Epidermal melanocyte (primary cell): ENCODE results near the gene PCDH15.
"Not testable (repeated sequence)": the region's sequence is repeated elsewhere in the genome, so short reads cannot be mapped to it uniquely, and the experiment has no call there.

ENCODE experiments used
- DNase-seq: peaks from one replicate; pipeline ENCODE4 v3.0.0; 2011; ENCODE audit warnings: low spot score; ENCODE audit not compliant: insufficient read length

The PCDH15 gene

DNA sequence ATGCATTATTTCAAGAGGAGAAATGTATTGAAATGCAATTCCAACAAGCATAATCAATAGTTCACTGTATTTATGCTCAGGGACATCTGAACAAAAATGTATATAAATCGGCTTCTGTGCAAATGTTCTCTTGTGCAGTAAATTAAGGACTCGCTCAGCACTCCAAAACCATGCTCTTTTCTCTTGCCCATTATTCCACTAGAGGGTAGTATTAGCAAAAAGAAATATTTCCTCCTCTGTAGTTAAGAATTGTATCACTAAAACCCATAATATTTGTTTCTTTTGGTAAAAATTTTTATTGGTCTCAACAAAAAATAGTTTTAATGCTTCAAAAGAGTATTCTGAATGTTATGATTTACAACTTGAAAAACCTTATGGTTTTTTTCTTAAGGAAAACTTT lies 803.1 kb downstream of the PCDH15 start:
- no peak for DNase-seq

DNA sequence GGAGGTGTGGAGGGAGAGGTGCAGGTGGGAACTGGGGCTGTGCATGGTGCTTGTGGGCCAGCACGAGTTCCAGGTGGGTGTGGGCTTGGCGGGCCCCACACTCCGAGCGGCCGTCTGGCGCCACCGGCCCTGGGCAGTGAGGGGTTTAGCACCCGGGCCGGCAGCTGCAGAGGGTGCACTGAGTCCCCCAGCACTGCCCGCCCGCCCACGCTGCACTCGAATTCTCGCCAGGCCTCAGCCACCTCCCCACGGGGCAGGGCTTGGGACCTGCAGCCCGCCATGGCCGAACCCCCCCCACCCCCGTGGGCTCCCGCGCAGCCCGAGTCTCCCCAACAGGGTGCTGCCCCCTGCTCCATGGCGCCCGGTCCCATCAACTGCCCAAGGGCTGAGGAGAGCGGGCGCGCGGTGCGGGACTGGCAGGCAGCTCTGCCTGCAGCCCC lies 810.2 kb downstream of the PCDH15 start:
- no peak for DNase-seq

DNA sequence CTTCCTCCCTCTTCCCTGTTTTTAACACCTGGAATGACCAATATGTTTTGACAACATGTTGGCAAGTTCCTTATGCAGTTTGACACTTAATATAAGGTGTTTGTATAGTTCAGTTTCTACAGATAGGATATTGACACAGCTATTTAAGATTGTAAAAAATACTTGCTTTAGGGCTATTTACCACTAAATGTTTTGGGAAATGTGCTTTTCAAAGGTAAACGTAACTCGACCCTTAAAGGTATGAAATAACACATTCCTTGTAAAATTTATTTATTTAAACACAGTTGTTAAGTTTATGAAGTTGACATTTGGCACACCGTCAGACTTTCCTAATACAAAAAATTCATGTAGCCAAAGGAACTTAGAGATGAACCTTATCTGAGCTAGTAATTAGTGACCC lies 817.6 kb downstream of the PCDH15 start:
- DNase-seq: no peak

DNA sequence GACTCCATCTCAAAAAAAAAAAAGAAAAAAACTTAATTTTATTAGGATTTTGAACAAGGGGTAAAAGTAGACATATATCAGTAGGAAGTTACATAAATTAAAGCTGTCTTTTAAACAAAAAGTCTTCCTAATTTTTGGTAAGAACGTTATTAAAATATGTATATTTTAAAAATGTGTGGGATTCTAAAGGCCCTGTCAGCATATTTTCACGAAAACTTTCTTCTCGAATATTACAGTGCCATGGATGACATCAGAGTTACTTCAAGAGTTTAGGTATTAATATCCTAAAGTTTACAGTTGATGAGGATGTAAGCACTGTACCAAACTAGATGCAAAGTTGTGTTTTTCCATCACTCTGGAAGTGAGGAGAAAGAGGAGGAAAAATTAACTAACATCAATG lies 820.8 kb downstream of the PCDH15 start:
- DNase-seq: no peak

DNA sequence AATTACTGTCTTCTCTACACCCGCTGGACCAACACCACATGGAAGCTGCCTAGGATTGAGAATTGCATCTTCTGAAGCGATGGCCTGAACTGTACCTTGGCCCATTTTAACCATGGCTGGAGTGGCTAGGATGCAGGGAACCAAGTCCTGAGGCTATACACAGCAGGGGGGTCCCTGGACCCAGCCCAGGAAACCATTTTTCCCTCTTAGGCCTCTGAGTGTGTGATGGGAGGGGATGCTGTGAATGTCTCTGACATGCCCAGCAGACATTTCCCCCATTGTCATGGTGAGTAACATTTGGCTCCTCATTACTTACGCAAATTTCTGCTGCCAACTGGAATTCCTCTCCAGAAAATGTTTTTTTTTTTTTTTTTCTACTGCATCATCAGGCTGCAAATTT lies 822.7 kb downstream of the PCDH15 start:
- DNase-seq: no peak

DNA sequence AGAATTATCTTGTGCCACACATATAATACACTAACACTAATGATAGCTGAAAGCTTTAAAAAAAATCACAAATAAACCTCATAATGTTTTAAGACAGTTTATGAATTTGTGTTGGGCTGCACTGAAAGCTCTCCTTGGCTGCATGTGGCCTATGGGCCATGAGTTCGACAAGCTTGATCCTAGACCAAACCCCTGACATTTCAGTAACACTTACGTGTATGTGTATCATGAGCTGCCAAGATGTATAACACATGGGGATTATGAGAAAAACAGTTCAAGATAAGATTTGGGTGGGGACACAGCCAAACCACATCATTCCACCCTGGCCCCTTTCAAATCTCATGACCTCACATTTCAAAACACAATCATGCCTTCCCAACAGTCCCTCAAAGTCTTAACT lies 823.8 kb downstream of the PCDH15 start:
- no peak for DNase-seq

DNA sequence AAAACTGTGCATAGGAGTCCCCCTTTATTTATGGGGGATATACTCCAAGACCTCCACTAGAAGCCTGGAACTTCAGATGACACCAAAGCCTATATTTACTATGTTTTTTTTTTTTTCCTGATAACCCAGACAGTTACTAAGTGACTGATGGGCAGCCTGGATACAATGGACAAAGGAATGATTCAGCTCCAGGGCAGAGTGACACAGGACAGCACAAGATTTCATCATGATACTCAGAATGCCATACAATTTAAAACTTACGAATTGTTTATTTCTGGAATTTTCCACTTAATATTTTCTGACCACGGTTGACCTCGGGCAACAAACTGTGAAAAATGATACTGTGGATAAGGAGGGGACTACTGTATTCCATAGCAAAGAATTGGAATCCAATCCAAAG lies 843.6 kb downstream of the PCDH15 start:
- DNase-seq: no peak

DNA sequence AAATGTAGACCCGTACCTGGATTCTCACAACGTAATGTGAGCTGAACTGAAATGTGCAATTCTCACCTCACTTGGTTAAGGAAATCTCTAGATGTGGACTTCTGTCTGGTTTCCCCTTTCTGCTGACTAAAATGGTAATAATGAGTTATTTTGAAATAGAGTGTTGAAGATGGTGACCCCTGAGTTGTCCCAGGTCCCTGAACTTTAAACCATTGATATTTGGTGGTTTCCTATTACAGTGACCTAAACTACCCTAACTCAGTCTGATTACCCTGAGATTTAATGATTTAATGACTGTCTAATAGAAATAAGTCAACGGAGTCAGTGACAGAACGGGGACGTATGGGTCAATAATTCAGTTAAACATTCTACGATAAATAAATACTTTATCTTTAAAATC lies 845.9 kb downstream of the PCDH15 start:
- DNase-seq: no peak

DNA sequence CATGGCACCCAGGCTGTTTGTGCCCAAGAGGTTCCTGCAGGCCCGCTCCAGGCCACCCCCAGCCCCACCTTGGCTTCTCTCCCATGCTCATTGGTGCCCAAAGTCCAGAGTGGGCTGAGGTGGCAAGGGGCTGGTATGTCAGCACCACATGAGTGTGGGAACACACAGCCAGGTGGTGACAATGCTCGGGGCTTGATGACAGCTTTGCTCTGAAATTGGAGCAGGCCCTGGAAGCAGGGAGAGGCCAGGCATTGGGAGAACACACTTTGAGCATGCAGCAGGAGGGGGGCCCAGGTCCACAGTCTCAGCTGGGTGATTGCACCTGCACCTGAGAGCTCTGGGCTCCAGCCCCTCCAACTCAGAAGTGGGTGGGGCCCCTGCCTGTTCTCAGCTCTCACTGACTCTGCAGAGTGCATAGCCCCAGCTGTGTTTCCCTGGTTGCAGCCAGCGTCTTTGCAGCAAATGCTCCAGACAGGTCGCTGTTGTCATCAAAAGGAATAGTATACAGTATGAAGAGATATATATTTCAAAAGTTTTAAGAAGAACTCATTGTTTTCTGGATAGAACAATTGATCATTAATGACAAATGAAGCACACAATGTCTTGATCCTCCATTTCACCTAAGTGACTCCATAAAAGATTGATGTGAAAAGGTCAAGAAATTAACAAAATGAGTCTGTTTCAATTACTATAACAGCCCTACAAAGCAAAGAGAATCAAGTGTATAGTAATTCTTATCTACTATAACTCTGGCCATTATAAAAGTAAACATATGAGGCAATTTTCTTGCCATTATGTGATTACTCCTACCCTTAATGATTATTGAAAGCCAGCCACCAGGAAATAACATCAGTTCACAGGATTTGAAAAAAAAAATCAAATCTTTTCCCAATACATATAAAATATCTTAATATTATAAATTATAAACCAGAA lies 848.1 kb downstream of the PCDH15 start:
- DNase-seq: no peak

DNA sequence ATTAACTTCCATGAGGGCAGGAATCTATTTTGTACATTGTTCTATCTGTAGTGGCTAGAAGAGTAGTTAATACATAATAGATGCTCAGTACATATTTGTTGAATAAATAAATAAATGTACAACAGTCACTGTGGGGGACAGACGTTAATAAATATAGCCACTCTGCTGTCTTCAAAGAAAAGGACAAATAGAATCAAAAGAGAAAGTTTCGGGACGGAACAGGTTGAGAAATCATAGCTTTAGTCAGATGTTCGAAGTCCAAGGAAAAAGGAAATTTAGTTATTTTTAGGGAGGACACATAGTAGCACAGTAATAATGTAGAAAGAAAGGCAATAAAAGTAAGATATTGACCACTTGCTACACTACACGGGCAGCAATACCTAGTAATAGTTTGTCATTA lies 861.4 kb downstream of the PCDH15 start:
- DNase-seq: no peak

DNA sequence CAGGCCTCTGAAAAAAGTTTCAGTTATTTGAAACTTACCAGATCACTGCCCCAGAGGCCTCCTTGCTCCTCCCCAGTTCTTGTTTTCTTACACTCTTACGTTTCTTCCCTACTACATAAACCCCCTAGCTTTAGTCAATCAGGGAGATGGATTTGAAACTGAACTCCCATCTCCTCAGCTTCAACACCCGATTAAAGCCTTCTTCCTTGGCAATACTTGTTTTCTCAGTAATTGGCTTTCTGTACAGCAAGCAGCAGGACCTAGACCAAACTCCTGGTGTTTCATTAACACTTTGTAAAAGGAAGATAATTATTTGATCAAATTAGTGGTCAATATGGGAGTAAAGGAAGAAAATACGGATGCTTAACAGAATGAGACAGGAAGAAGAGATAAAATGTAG lies 870.4 kb downstream of the PCDH15 start:
- no peak for DNase-seq

DNA sequence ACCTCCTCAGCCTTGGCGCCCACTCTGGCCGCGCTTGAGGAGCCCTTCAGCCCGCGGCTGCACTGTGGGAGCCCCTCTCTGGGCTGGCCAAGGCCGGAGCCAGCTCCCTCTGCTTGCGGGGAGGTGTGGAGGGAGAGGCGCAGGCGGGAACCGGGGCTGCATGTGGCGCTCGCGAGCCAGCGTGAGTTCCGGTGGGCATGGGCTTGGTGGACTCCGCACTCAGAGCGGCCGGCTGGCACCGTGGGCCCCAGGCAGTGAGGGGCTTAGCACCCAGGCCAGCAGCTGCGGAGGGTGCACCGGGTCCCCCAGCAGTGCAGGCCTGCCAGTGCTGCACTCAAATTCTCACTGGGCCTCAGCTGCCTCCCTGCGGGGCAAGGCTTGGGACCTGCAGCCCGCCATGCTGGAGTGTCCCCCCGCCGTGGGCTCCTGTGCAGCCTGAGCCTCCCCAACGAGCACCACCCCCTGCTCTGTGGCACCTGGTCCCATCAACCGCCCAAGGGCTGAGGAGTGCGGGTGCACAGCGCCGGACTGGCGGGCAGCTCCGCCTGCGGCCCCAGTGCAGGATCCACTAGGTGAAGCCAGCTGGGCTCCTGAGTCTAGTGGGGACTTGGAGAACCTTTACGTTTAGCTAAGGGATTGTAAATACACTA lies 876.9 kb downstream of the PCDH15 start:
- not testable (repeated sequence) for DNase-seq

DNA sequence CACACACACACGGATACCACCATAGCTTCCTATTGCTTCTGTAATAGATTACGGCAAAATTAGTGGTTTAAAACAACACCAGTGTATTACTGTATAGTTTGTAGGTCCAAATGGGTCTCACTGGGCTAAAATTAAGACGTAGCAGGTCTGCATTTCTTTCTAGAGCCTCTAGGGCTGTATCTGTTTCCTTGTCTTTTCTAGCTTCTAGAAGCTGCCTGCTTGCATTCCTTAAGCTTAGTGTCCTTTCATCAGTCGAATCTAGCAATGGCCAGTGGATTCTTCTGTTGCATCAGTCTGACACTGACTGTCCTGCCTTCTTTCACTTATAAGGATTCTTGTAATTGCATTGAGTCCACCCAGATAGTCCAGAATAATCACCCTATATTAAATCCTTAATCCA lies 882.3 kb downstream of the PCDH15 start:
- DNase-seq: no peak

DNA sequence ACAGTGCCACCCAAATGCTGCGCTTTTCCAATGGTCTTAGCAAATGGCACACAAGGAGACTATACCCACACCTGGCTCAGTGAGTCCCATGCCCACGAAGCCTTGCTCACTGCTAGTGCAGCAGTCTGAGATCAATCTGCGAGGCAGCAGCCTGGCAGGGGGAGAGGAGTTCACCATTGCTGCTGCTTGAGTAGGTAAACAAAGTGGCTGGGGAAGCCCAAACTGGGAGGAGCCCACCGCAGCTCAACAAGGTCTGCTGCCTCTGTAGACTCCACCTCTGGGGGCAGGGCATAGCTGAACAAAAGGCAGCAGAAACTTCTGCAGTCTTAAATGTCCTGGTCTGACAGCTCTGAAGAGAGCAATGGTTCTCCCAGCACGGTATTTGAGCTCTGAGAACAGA lies 891.2 kb downstream of the PCDH15 start:
- no peak for DNase-seq

DNA sequence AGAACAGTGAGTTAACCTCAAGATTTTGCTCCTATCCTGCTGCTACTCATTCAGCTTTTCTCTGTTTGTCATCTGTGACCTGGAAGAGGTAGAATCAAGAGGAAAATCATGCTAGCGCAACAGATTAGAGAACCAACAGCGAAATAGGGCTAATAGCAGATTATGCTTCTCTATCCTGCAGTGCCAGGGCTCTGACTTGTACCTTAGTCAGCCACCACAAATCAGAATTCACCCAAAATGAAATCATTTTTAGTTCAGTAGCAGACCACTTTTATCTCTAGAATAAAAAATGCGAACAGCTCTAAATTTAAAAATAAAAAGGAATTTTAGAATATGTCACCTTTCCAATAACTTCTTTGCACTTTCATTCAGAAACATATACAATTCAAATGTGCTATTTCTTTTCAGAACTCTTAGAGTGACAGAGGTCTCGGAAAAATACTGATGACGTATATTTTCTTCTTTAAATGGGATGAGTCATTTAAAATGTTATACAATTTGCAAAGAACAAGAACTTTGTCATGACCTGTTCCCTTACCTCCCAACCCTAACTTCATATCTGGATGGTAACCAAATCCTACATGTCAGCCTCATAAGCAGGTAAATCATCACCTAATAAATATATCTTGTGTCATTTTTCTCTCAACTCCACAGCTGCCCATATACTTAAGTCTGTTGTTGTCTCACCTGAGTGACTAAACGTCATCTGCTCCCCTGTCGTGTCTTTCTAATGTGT lies 896.4 kb downstream of the PCDH15 start:
- no peak for DNase-seq

DNA sequence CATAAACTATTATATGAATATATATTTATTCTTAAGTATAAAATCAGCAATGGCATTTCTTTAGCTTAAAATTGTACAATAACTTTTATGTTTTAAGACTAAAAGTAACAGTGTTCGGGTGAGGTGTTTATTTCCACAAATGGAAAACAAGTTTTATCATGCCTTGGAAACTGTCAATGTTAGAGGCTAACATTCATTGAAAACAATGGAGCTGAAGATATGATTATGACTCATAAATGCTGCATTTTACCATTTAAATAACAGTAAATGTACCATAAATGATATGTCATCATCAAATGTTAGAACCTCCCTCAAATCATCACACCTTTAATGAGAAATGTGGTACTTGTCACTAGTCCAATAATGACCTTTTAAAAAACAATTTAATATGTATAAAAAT lies 897.3 kb downstream of the PCDH15 start:
- no peak for DNase-seq

DNA sequence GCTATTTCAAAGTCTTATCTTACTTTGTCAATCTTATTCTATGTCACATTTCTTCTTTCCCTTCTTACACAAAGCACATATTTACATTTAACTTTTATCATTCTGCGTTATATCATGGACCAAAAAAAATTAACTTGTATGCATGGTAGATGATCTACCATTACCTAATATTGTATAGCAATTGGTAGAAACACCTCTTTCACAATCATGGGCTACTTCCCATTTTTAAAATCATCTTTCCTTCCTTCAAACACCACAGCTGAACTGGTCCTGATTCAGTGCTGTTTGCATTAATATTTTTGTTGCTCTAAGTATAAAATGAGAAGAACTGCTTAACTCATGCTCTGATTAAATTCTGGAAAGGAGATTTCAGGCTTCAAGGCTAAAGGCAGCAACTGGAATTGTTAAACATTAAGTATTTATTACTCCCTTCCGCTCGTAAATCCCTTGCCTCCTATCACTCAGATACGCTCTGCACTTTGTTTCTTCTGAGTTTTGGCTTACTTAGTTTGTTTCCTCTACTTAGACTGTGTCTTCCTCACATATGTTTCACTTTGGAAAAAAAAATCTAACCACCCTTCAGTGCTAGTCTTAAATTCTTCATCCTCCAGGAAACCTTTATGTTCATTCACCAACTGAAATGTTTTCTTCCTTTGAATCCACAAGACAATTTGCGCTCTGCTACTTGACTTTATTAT lies 901.4 kb downstream of the PCDH15 start:
- no peak for DNase-seq

DNA sequence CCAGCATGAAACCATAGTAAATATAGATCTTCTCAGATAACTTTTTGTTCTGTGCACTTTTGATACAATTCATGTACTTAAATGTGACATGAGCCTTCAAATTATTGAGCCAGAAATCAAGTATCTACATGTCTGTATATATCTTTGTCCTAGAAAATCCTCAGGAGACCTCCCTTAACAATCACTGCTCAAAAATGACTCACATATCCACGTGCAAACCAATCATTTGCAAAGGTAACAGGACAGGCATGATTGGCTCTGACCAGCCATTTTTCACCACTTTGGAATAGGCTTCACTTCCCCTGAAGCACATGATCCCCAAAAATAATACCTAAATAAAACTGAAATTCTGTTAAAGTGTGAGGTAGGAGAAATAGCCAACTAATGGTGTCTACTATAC lies 902.5 kb downstream of the PCDH15 start:
- no peak for DNase-seq

DNA sequence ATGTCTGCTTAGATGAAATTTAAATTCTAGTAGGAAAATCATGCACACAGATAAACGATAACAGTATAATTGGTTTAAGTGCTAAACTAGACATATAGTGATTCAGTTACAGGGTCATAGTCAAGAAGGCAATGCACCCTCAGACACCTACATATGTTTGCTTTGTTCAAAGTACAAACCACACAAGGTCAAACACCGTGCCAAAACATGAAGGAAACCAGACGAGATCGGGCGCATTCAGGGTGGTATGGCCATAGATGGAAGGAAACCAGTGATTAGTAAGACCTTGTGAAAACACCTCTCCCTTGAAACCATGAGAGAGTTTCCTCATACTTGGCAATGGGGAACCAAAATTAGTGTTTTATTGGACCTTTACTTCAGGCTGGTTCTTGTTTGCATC lies 906.9 kb downstream of the PCDH15 start:
- DNase-seq: no peak

DNA sequence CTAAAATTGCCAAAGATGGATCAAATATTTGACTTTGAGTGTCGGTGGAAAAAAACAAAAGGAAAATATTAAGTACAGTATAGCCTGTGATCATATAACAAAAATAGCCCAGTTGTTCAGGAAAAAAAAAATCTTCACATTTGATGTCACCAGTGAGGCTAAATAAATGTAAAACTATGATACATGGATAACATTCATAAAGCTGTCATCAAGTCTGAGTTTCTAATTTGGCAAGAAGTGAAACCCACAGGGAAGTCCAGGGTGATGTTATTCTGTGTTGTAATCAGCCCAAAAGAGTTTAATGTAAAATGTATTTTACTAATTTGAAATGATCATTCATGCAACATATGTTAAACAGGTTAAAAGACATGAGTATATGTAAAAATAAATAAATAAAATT lies 908.0 kb downstream of the PCDH15 start:
- no peak for DNase-seq
